Uterus (tissue), 4 donors: Measurements from ENCODE around the gene MFRP. TPM values are rescaled to one million over a fixed set of nuclear protein-coding genes. Genes with fewer than 3 reads are reported as not detected.
A peak's percentile ranks its signal among the peaks of the same experiment; 100 is the strongest.

ENCODE experiments used
- DNase-seq, 2 donors: peaks; one replicate each; pipeline ENCODE4 v3.0.0-alpha.2; 2019 to 2020
- H3K27ac ChIP-seq, 2 donors: fragments of 200-600 bp; sonication (generic); 1 replicate in 1 of 2; 2 replicates in 1 of 2; pipeline ENCODE4 v1.5.1; 2016 to 2018
- H3K27me3 ChIP-seq, 2 donors: fragments of 200-600 bp; sonication (generic); one replicate each; pipeline ENCODE4 v1.5.1; 2018 to 2019; ENCODE audit warnings: control low read depth in 1 of 2
- H3K36me3 ChIP-seq, 2 donors: fragments of 200-600 bp; sonication (generic); one replicate each; pipeline ENCODE4 v1.5.1; 2019; ENCODE audit warnings: control low read depth in 1 of 2
- H3K4me1 ChIP-seq, 2 donors: fragments of 200-600 bp; sonication (generic); one replicate each; pipeline ENCODE4 v1.5.1; 2018 to 2019; ENCODE audit warnings: control low read depth in 1 of 2
- H3K4me3 ChIP-seq, 2 donors: fragments of 200-600 bp; sonication (generic); 1 replicate in 1 of 2; 2 replicates in 1 of 2; pipeline ENCODE4 v1.5.1; 2018 to 2019; ENCODE audit warnings: mild to moderate bottlenecking in 1 of 2
- H3K9me3 ChIP-seq, 2 donors: fragments of 200-600 bp; sonication (generic); one replicate each; pipeline ENCODE4 v1.5.1; 2019; ENCODE audit warnings: control low read depth in 1 of 2
- CTCF ChIP-seq, 4 experiments: fragments of 200-600 bp in 2 of 4; fragments of 450-650 bp in 2 of 4; sonication (generic) in 2 of 4; IDR thresholded peaks; one replicate each; pipeline ENCODE4 v1.5.1; 2016 to 2019; ENCODE audit warnings: antibody characterized with exemption in 4 of 4, mild to moderate bottlenecking in 2 of 4, moderate library complexity in 1 of 4
- POLR2A ChIP-seq, 2 donors: fragments of 450-650 bp; IDR thresholded peaks; one replicate each; pipeline ENCODE4 v1.6.1; 2016; ENCODE audit warnings: antibody characterized with exemption in 2 of 2, mild to moderate bottlenecking in 1 of 2, moderate library complexity in 1 of 2
- intact Hi-C: fragments of 100-400 bp; cut with DNase I; formaldehyde crosslinking; loops from one replicate; pipeline ENCODE4 v1.15.1; 2023; ENCODE audit warnings: low total_unique reads
- total RNA-seq, 4 donors: library from RNA; depleted of rRNA in 3 of 4; stranded (reverse); fragments of >200 nt in 3 of 4; gene quantifications; one replicate each; pipeline versions ENCODE4 v1.1.0 to v1.2.4, GENCODE V29; 2014 to 2023
- donor health status: DM: yes; HTN: yes; CAD: no.

Gene MFRP
- total RNA-seq, 4 donors from 2014 or later = 0.07 to 0.26 TPM; not detected in 2

- intact Hi-C loops = loop anchor here (10.0 kb wide), 1 partner anchor 244 kb away; a partner anchor contains a TSS
These were observed 7.4 kb downstream of the MFRP start for GRCh38 chr11:119338965-119339588.

GRCh38 chr11:119338318-119338890, 8.1 kb downstream of the MFRP start:
- Histone ChIP-seq H3K9me3 (no peaks in the 10 kb centered on the region), H3K36me3 (no peaks in the 10 kb centered on the region), H3K4me3 (no peak overlapping the region), H3K27me3 (no peaks in the 10 kb centered on the region), H3K27ac (peak overlapping the region; percentile 83 to 95), H3K4me1 (peaks cover 0 to 21% of the 10 kb centered on the region in 2 donors)
- no peak for TF ChIP-seq POLR2A (IDR thresholded peaks at IDR 0.05)
- TF ChIP-seq CTCF (IDR thresholded peaks at IDR 0.05) = peak; percentile 79 to 93 (median 86)
- intact Hi-C loops = loop anchor here (10.0 kb wide), 1 partner anchor 244 kb away; a partner anchor contains a TSS
- DNase-seq = peak; percentile 74 to 82

More at GRCh38 chr11:119338965-119339588, 7.4 kb downstream of the MFRP start:
- Histone ChIP-seq H3K4me1 (peaks cover 0 to 21% of the 10 kb centered on the region in 2 donors), H3K27me3 (no peaks in the 10 kb centered on the region), H3K36me3 (no peaks in the 10 kb centered on the region), H3K27ac (peak overlapping the region; percentile 83 to 95), H3K4me3 (peak overlapping the region; percentile 49 to 63), H3K9me3 (no peaks in the 10 kb centered on the region)
- no peak for DNase-seq
- TF ChIP-seq CTCF (IDR thresholded peaks at IDR 0.05) (no peak), POLR2A (IDR thresholded peaks at IDR 0.05) (no peak)

GRCh38 chr11:119337581-119338317, 8.8 kb downstream of the MFRP start:
- Histone ChIP-seq H3K4me3 (no peak overlapping the region), H3K4me1 (peaks cover 0 to 21% of the 10 kb centered on the region in 2 donors), H3K27me3 (no peaks in the 10 kb centered on the region), H3K36me3 (no peaks in the 10 kb centered on the region), H3K27ac (peak overlapping the region; percentile 83 to 95), H3K9me3 (no peaks in the 10 kb centered on the region)
- TF ChIP-seq POLR2A (IDR thresholded peaks at IDR 0.05) = no peak
- TF ChIP-seq CTCF (IDR thresholded peaks at IDR 0.05) = no peak
- peak in 1 of 2 donors; percentile 69 for DNase-seq
- intact Hi-C loops = loop anchor here (10.0 kb wide), 1 partner anchor 243 kb away; a partner anchor contains a TSS

- Histone ChIP-seq H3K9me3 (no peaks in the 10 kb centered on the region), H3K4me1 (peaks cover 0 to 21% of the 10 kb centered on the region in 2 donors), H3K27me3 (no peaks in the 10 kb centered on the region), H3K4me3 (no peak overlapping the region), H3K36me3 (no peaks in the 10 kb centered on the region), H3K27ac (peak overlapping the region in 1 of 2 donors; percentile 95)
- intact Hi-C loops = loop anchor here (10.0 kb wide), 1 partner anchor 242 kb away; a partner anchor contains a TSS
- TF ChIP-seq CTCF (IDR thresholded peaks at IDR 0.05) = no peak
- no peak for TF ChIP-seq POLR2A (IDR thresholded peaks at IDR 0.05)
- DNase-seq = no peak
These were observed 9.6 kb downstream of the MFRP start for GRCh38 chr11:119336744-119337469.
